ENCODE measurements around the gene SNRPA. TPM values are rescaled to one million over a fixed set of nuclear protein-coding genes. Genes with fewer than 3 reads are reported as not detected.

Gene SNRPA
- total and polyA plus RNA-seq, 2 of the 13 experiments (the other 11 are each of a cell fraction or from before 2014, with no cell fraction given): 59.6 to 162 TPM

- TF ChIP-seq TIGD3 (CRISPR knock-in tag; IDR thresholded peaks at IDR 0.05; ENCODE audit: borderline replicate concordance) (no peak), TGIF2 (CRISPR knock-in tag; IDR thresholded peaks at IDR 0.05) (no peak), ZNF17 (CRISPR knock-in tag; IDR thresholded peaks at IDR 0.05) (no peak), E2F2 (CRISPR knock-in tag; IDR thresholded peaks at IDR 0.05; ENCODE audit: borderline replicate concordance) (no peak), MXD4 (CRISPR knock-in tag; IDR thresholded peaks at IDR 0.05) (no peak), ZSCAN25 (CRISPR knock-in tag; IDR thresholded peaks at IDR 0.05) (0 out of 2 replicates have a peak, but pooled peaks have one; percentile 21), REST (IDR thresholded peaks at IDR 0.05; ENCODE audit: borderline replicate concordance in 1 of 2, low read depth in 1 of 2, low read length in 2 of 2) (no peak), ETV6 (CRISPR knock-in tag; conservative IDR thresholded peaks at IDR 0.05) (no peak), RARA (CRISPR knock-in tag; IDR thresholded peaks at IDR 0.05) (no peak), ZNF337 (CRISPR knock-in tag; IDR thresholded peaks at IDR 0.05; ENCODE audit: borderline replicate concordance, low read depth) (no peak), ZBTB14 (CRISPR knock-in tag; IDR thresholded peaks at IDR 0.05) (no peak), ZNF614 (CRISPR knock-in tag; IDR thresholded peaks at IDR 0.05; ENCODE audit: borderline replicate concordance) (no peak), PAWR (CRISPR knock-in tag; IDR thresholded peaks at IDR 0.05; ENCODE audit: borderline replicate concordance) (no peak), ETS1 (CRISPR knock-in tag; IDR thresholded peaks at IDR 0.05) (no peak), E2F1 (CRISPR knock-in tag; IDR thresholded peaks at IDR 0.05) (no peak)
Observed at GRCh38 chr19:40702337-40703012, 48.5 kb upstream of the SNRPA start (continued).

Data from HepG2 (cell line).